Body of pancreas (tissue), 4 donors: ENCODE results near the gene MACF1. TPM values are rescaled to one million over a fixed set of nuclear protein-coding genes. Genes with fewer than 3 reads are reported as not detected.
A peak's percentile ranks its signal among the peaks of the same experiment; 100 is the strongest.

Experiments used
- ATAC-seq: fragments of 150-250 bp; one replicate; pipeline ENCODE4 v1.9.1; 2016
- DNase-seq, 4 donors: peaks; one replicate each; pipeline ENCODE4 v3.0.0-alpha.2; 2019
- H3K27ac ChIP-seq, 4 donors: fragments of 200-600 bp; sonication (generic); 1 replicate in 3 of 4; 2 replicates in 1 of 4; pipeline versions ENCODE4 v1.5.1 to v1.6.1; 2016 to 2019; ENCODE audit warnings: mild to moderate bottlenecking in 1 of 4, mixed read lengths in 1 of 4, moderate library complexity in 1 of 4
- H3K27me3 ChIP-seq, 2 donors: fragments of 200-600 bp; sonication (generic); one replicate each; pipeline ENCODE4 v1.6.0; 2016; ENCODE audit warnings: mild to moderate bottlenecking in 1 of 2
- H3K36me3 ChIP-seq, 2 donors: fragments of 200-600 bp; sonication (generic); replicated peaks in 1 of 2; 2 replicates each; pipeline ENCODE4 v1.5.1; 2016; ENCODE audit warnings: low read depth in 2 of 2; ENCODE audit not compliant: insufficient read depth in 1 of 2
- H3K4me1 ChIP-seq: fragments of 200-600 bp; sonication (generic); one replicate; pipeline ENCODE4 v1.6.0; 2016
- H3K4me3 ChIP-seq, 2 donors: fragments of 200-600 bp; sonication (generic); 1 replicate in 1 of 2; 2 replicates in 1 of 2; pipeline ENCODE4 v1.5.1; 2016 to 2019
- H3K9me3 ChIP-seq, 3 donors: fragments of 200-600 bp; sonication (generic); 1 replicate in 2 of 3; 2 replicates in 1 of 3; pipeline ENCODE4 v1.5.1; 2016
- POLR2A ChIP-seq, 3 donors: fragments of 450-650 bp; IDR thresholded peaks; one replicate each; pipeline ENCODE4 v1.6.1; 2016; ENCODE audit warnings: antibody characterized with exemption in 3 of 3, mild to moderate bottlenecking in 2 of 3
- WGBS, 2 donors: methylation state at CpG; one replicate each; pipeline ENCODE4 v1.1.5; 2017; 5-methylcytosine and 5-hydroxymethylcytosine counted together
- intact Hi-C: fragments of 100-400 bp; cut with DNase I; formaldehyde crosslinking; loops from one replicate; pipeline ENCODE4 v1.15.1; 2023
- total RNA-seq, 2 donors: library from RNA; depleted of rRNA; stranded (reverse); fragments of >200 nt; gene quantifications; one replicate each; pipeline ENCODE4 v1.1.0, GENCODE V29; 2016
- TF ChIP-seq, protein P1 (sequence below), 7 experiments: fragments of 450-650 bp in 4 of 7; fragments of 200-600 bp in 3 of 7; sonication (generic) in 3 of 7; IDR thresholded peaks; one replicate each; pipeline ENCODE4 v1.5.1; 2016 to 2019; ENCODE audit warnings: antibody characterized with exemption in 7 of 7

Gene MACF1
- total RNA-seq, 2 donors from 2014 or later, result 144 to 190 TPM

DNA sequence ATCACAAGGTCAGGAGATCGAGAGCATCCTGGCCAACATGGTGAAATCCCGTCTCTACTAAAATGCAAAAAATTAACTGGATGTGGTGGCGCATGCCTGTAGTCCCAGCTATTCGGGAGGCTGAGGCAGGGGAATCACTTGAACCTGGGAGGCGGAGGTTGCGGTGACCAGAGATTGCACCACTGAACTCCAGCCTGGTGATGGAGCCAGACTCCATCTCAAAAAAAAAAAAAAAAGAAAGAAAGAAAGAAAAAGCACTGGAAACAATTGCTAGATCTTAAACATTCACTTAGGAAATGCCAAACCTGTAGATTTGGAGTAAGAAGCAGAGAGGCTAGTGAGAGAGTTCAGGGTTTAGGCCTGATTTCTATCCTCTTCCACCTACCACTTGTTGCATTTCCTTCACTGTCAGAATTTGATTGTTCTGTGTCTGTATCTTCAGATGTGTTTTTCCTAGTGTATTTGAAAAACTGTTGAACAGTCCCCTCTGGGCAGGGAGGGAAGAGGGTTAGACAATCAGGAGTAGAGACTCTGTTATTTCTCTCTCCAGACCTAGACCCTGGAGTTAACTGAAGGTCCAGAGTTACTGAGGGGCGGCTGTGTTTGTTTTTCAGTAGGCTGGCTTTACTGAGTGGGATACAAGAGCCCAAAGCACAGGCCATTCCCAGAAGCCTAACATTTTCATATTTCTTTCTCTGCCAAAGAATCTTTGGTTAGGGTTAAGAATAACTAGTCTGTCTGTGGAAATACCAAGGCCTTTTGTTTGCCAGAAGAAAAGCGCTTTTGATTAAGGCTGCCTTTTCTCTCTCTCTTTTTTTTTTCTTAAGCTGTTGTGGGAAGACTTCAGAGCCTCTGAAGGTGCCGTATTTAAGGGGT is 31.1 kb upstream of the MACF1 start:
- WGBS, 2 donors, result 73 to 80% methylated on average over 9 of the region's 9 CpGs
- peaks cover 54% of the 10 kb centered on the region for H3K4me1 ChIP-seq

DNA sequence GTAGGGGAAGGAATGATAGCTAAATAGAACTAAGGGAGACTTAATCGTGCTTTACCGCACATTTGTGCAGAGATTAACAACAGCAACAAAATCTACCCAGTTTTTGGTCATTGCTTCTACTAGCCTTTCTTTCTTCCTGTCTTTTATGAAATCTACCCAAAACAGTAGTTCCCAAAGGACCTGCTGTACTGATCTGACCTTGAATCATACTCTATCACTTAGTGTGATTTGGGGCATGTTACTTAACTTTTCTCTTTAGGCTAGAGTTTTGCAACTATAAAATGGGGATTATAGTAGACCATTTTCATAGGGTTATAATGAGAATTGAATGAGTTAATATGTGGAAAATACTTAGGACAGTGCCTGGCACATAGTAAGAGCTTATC is 30.5 kb upstream of the MACF1 start:
- DNase-seq, result no peak
- TF ChIP-seq, protein P1, sequence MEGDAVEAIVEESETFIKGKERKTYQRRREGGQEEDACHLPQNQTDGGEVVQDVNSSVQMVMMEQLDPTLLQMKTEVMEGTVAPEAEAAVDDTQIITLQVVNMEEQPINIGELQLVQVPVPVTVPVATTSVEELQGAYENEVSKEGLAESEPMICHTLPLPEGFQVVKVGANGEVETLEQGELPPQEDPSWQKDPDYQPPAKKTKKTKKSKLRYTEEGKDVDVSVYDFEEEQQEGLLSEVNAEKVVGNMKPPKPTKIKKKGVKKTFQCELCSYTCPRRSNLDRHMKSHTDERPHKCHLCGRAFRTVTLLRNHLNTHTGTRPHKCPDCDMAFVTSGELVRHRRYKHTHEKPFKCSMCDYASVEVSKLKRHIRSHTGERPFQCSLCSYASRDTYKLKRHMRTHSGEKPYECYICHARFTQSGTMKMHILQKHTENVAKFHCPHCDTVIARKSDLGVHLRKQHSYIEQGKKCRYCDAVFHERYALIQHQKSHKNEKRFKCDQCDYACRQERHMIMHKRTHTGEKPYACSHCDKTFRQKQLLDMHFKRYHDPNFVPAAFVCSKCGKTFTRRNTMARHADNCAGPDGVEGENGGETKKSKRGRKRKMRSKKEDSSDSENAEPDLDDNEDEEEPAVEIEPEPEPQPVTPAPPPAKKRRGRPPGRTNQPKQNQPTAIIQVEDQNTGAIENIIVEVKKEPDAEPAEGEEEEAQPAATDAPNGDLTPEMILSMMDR (IDR thresholded peaks at IDR 0.05), result no peak
- no peak for TF ChIP-seq POLR2A (IDR thresholded peaks at IDR 0.05)
- WGBS, 2 donors, result 22 to 42% methylated on average over 2 of the region's 2 CpGs
- no peak for ATAC-seq
- no peak overlapping the region for H3K4me3 ChIP-seq
- H3K4me1 ChIP-seq, result peaks cover 61% of the 10 kb centered on the region
- no peaks in the 10 kb centered on the region for H3K9me3 ChIP-seq
- no peaks in the 10 kb centered on the region for H3K36me3 ChIP-seq
- intact Hi-C loops, result no loop called here
- H3K27ac ChIP-seq, result peak overlapping the region in 3 of 4 donors; percentile 34 to 58 (median 39)
- H3K27me3 ChIP-seq, result no peaks in the 10 kb centered on the region

More for the DNA sequence above, 31.1 kb upstream of the MACF1 start:
- ATAC-seq, result no peak
- H3K9me3 ChIP-seq, result no peaks in the 10 kb centered on the region
- no peak for TF ChIP-seq POLR2A (IDR thresholded peaks at IDR 0.05)
- TF ChIP-seq, protein P1 (IDR thresholded peaks at IDR 0.05), result peak in 1 of 7 experiments; percentile 7
- H3K36me3 ChIP-seq, result no peaks in the 10 kb centered on the region
- H3K4me3 ChIP-seq, result no peak overlapping the region
- no peaks in the 10 kb centered on the region for H3K27me3 ChIP-seq
- peak overlapping the region in 3 of 4 donors; percentile 34 to 58 (median 39) for H3K27ac ChIP-seq
- no peak for DNase-seq
- intact Hi-C loops, result no loop called here

DNA sequence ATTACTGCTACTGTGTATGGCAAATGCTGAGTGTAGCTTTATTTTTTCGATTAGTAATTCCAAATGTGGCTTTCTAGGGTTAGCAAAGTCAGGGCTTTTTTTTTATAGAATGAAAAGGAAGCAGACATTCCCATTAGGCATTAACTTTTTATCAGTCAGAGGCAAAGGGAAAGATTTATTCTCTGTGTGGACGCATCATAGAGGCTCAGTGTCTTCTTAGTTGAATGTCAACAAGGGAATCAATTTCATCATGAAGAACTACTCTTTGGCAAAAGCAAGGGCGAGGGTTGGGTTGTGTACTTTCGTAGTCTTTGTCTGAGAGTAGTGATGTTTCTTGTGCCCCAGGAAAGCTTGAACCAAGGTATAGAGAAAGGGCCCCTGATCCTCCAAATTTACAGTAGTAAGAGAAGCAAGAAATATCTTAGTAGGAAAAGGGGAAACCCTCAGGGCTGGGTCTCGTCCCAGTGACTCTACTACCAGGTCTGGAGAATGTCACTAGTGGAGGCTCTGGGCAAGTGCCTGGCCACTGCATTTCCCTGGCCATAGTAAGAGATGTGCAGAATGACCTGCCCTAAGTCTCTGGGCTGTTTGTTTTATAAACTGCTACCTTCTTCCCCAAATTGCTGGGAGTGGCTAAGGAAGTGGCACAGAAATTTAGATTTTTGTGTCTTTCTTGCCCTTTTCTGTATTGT is 30.0 kb upstream of the MACF1 start:
- WGBS, 2 donors, result 62 to 72% methylated on average over 5 of the region's 5 CpGs
- ATAC-seq (no peak), DNase-seq (no peak)
- Histone ChIP-seq H3K4me1 (peaks cover 66% of the 10 kb centered on the region), H3K27me3 (no peaks in the 10 kb centered on the region), H3K36me3 (no peaks in the 10 kb centered on the region), H3K4me3 (no peak overlapping the region), H3K9me3 (no peaks in the 10 kb centered on the region), H3K27ac (peak overlapping the region in 3 of 4 donors; percentile 34 to 58 (median 39))
- TF ChIP-seq, protein P1 (IDR thresholded peaks at IDR 0.05), result no peak
- no peak for TF ChIP-seq POLR2A (IDR thresholded peaks at IDR 0.05)
- intact Hi-C loops, result no loop called here

DNA sequence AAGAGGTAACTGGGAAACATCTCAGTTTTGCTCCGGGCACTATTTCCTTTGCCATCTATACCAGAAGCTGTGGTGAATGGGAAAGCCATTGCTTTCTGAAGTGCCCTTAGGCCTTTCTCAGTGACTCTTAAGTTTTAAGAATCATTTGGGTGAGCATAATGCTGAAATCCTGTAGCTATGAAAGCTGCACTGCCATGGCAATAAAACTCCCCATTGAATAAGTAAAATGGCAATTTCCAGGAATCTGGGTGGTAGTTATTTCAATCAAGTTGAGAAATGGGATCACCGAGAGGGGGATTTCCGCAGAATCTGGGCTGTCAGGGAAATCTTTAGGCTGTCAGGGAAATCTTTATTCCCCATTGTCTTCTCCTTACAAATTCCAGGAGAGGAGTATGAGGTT is 26.8 kb upstream of the MACF1 start:
- Histone ChIP-seq H3K27ac (peak overlapping the region in 3 of 4 donors; percentile 67 to 79 (median 78)), H3K4me3 (no peak overlapping the region), H3K9me3 (no peaks in the 10 kb centered on the region), H3K4me1 (peaks cover 52% of the 10 kb centered on the region), H3K27me3 (no peaks in the 10 kb centered on the region), H3K36me3 (no peaks in the 10 kb centered on the region)
- WGBS, 2 donors, result 71 to 77% methylated on average over 3 of the region's 3 CpGs
- DNase-seq (no peak), ATAC-seq (no peak)
- intact Hi-C loops, result no loop called here
- TF ChIP-seq, protein P1 (IDR thresholded peaks at IDR 0.05), result no peak
- no peak for TF ChIP-seq POLR2A (IDR thresholded peaks at IDR 0.05)
